HCT116 (cell line): ENCODE measurements around the gene CRHBP. TPM values are rescaled to one million over a fixed set of nuclear protein-coding genes. Genes with fewer than 3 reads are reported as not detected.

Source experiments
- ATAC-seq: fragments of 200-7000 bp; cut with Tn5 transposase; 2 replicates; pipeline ENCODE4 v1.9.1; 2020; ENCODE audit warnings: mild to moderate bottlenecking, moderate library complexity
- BruUV-seq: library from RNA; stranded (reverse); fragments of 400-500 nt; replicated peaks from 2 replicates; lab custom pipeline; 2021; lab: Mats Ljungman, UMichigan
- CTCF ChIA-PET: fragments of 300-600 bp; sonication (Branson Sonifier 250); formaldehyde crosslinking; loops from one replicate; lab custom pipeline; 2021; ENCODE audit warnings: antibody characterized with exemption; lab: Charles Lee
- POLR2A ChIA-PET: fragments of 300-600, 350-600 bp; sonication (Branson Sonifier 250); formaldehyde crosslinking; loops from one replicate; lab custom pipeline; 2021; ENCODE audit warnings: antibody characterized with exemption; lab: Charles Lee
- RAD21 ChIA-PET, 2 experiments: fragments of 300-600 bp; sonication (Branson Sonifier 250); formaldehyde crosslinking; loops; one replicate each; lab custom pipeline; 2023; ENCODE audit warnings: low total read pairs in 2 of 2; ENCODE audit not compliant: uncharacterized antibody in 2 of 2, unreplicated experiment in 2 of 2, low non-redundant PET in 1 of 2; lab: Charles Lee
- DNase-seq: peaks from one replicate; pipeline ENCODE4 v3.0.0-alpha.2; 2010; ENCODE audit warnings: low read depth, low spot score
- H2AFZ ChIP-seq: fragments of 200-600 bp; shearing (Covaris generic), sonication (generic); 2 replicates; pipeline ENCODE4 v1.6.1; 2017; ENCODE audit warnings: low read depth, mixed run types, mixed read lengths, antibody characterized with exemption, low read length; ENCODE audit not compliant: poor library complexity, severe bottlenecking
- H3K27ac ChIP-seq: 2 replicates; pipeline ENCODE4 v1.5.1; 2012; ENCODE audit warnings: low read depth, low read length
- H3K27me3 ChIP-seq: fragments of 200-600 bp; sonication (generic); 2 replicates; pipeline ENCODE4 v1.6.1; 2016; ENCODE audit warnings: mixed run types, low read length, mixed read lengths; ENCODE audit not compliant: insufficient read depth
- H3K36me3 ChIP-seq, 2 experiments: fragments of 200-500 bp in 1 of 2; fragments of 200-600 bp in 1 of 2; sonication (Bioruptor generic) in 1 of 2; sonication (generic) in 1 of 2; 2 replicates each; pipeline versions ENCODE4 v1.5.1 to v1.6.1; 2014 to 2016; ENCODE audit warnings: low read length in 2 of 2, inconsistent platforms in 1 of 2, mixed read lengths in 1 of 2, mixed run types in 1 of 2; ENCODE audit not compliant: insufficient read depth in 2 of 2, control insufficient read depth in 1 of 2
- H3K4me1 ChIP-seq, 2 experiments: fragments of 200-600 bp in 1 of 2; sonication (generic) in 1 of 2; 2 replicates each; pipeline versions ENCODE4 v1.5.1 to v1.6.1; 2012 to 2017; ENCODE audit warnings: low read length in 2 of 2, inconsistent platforms in 1 of 2, mild to moderate bottlenecking in 1 of 2, mixed read lengths in 1 of 2, mixed run types in 1 of 2, moderate library complexity in 1 of 2; ENCODE audit not compliant: insufficient read depth in 2 of 2, control insufficient read depth in 1 of 2
- H3K4me2 ChIP-seq: fragments of 200-600 bp; sonication (generic); 2 replicates; pipeline ENCODE4 v1.6.1; 2017; ENCODE audit warnings: mixed run types, low read length, mixed read lengths
- H3K4me3 ChIP-seq, 2 experiments: fragments of 200-600 bp in 1 of 2; sonication (generic) in 1 of 2; replicated peaks in 1 of 2; 2 replicates each; pipeline ENCODE4 v1.5.1; 2011 to 2016; ENCODE audit warnings: low read length in 2 of 2, control low read depth in 1 of 2, low read depth in 1 of 2, mild to moderate bottlenecking in 1 of 2, mixed read lengths in 1 of 2, mixed run types in 1 of 2
- H3K79me2 ChIP-seq: fragments of 200-600 bp; sonication (generic); 2 replicates; pipeline ENCODE4 v1.6.1; 2017; ENCODE audit warnings: mild to moderate bottlenecking, mixed run types, low read length, moderate library complexity, mixed read lengths; ENCODE audit not compliant: insufficient read depth
- H3K9ac ChIP-seq: fragments of 200-600 bp; sonication (generic); 2 replicates; pipeline ENCODE4 v1.6.1; 2016; ENCODE audit warnings: low read length, mixed read lengths
- H3K9me2 ChIP-seq: fragments of 200-600 bp; sonication (generic), shearing (Covaris generic); 2 replicates; pipeline ENCODE4 v1.6.1; 2017; ENCODE audit warnings: mixed run types, mild to moderate bottlenecking, moderate library complexity; ENCODE audit not compliant: insufficient read depth
- H3K9me3 ChIP-seq, 2 experiments: fragments of 200-500 bp in 1 of 2; fragments of 200-600 bp in 1 of 2; sonication (Bioruptor generic) in 1 of 2; sonication (generic) in 1 of 2; 2 replicates each; pipeline ENCODE4 v1.6.1; 2014 to 2017; ENCODE audit warnings: low read length in 2 of 2, mixed read lengths in 2 of 2, inconsistent platforms in 1 of 2, low read depth in 1 of 2, mild to moderate bottlenecking in 1 of 2, mixed run types in 1 of 2, moderate library complexity in 1 of 2; ENCODE audit not compliant: control insufficient read depth in 1 of 2, insufficient read depth in 1 of 2
- H4K20me1 ChIP-seq: fragments of 200-600 bp; sonication (generic), shearing (Covaris generic); 2 replicates; pipeline ENCODE4 v1.6.1; 2017; ENCODE audit warnings: mixed run types, mild to moderate bottlenecking, moderate library complexity; ENCODE audit not compliant: insufficient read depth
- ATF3 ChIP-seq: IDR thresholded peaks from 2 replicates; pipeline ENCODE4 v1.6.1; 2012
- CBX3 ChIP-seq: IDR thresholded peaks from 2 replicates; pipeline ENCODE4 v1.6.1; 2012; ENCODE audit warnings: low read depth
- CTCF ChIP-seq, 3 experiments: fragments of 200-600 bp in 1 of 3; sonication (generic) in 1 of 3; IDR thresholded peaks in 2 of 3; conservative IDR thresholded peaks in 1 of 3; 2 replicates each; pipeline ENCODE4 v1.5.1; 2012 to 2017; ENCODE audit warnings: low read depth in 2 of 3, low read length in 2 of 3, antibody characterized with exemption in 1 of 3, borderline replicate concordance in 1 of 3, control low read depth in 1 of 3, mild to moderate bottlenecking in 1 of 3, mixed read lengths in 1 of 3, mixed run types in 1 of 3, moderate library complexity in 1 of 3; ENCODE audit not compliant: insufficient read depth in 1 of 3
- ELF1 ChIP-seq: IDR thresholded peaks from 2 replicates; pipeline ENCODE4 v1.6.1; 2012; ENCODE audit warnings: low read depth, borderline replicate concordance
- EZH2 ChIP-seq: fragments of 200-600 bp; sonication (generic); IDR thresholded peaks from 2 replicates; pipeline ENCODE4 v1.6.1; 2017; ENCODE audit warnings: antibody characterized with exemption, mixed run types
- EZH2phosphoT487 ChIP-seq: fragments of 200-600 bp; IDR thresholded peaks from 2 replicates; pipeline ENCODE4 v1.6.1; 2018; ENCODE audit warnings: antibody characterized with exemption, borderline replicate concordance
- FOSL1 ChIP-seq: IDR thresholded peaks from 2 replicates; pipeline ENCODE4 v1.6.1; 2012; ENCODE audit warnings: low read depth
- JUND ChIP-seq: IDR thresholded peaks from 2 replicates; pipeline ENCODE4 v1.6.1; 2012
- MAX ChIP-seq: IDR thresholded peaks from 2 replicates; pipeline ENCODE4 v1.6.1; 2012
- POLR2A ChIP-seq: IDR thresholded peaks from 2 replicates; pipeline ENCODE4 v1.7.0; 2011; ENCODE audit warnings: borderline replicate concordance; ENCODE audit not compliant: insufficient read depth, insufficient read length; ENCODE audit errors: extremely low read depth
- POLR2AphosphoS5 ChIP-seq: IDR thresholded peaks from 2 replicates; pipeline ENCODE4 v1.6.1; 2011; ENCODE audit warnings: mild to moderate bottlenecking, low read depth, low read length, moderate library complexity
- RAD21 ChIP-seq: IDR thresholded peaks from 2 replicates; pipeline ENCODE4 v1.6.1; 2012; ENCODE audit warnings: low read depth, mild to moderate bottlenecking
- REST ChIP-seq: IDR thresholded peaks from 2 replicates; pipeline ENCODE4 v1.6.1; 2012; ENCODE audit warnings: low read depth
- SP1 ChIP-seq: IDR thresholded peaks from 2 replicates; pipeline ENCODE4 v1.6.1; 2012; ENCODE audit warnings: low read depth
- SRF ChIP-seq: IDR thresholded peaks from 2 replicates; pipeline ENCODE4 v1.6.1; 2012; ENCODE audit warnings: low read depth
- YY1 ChIP-seq: IDR thresholded peaks from 2 replicates; pipeline ENCODE4 v1.6.1; 2011; ENCODE audit warnings: low read length, low read depth, moderate library complexity, mild to moderate bottlenecking; ENCODE audit not compliant: insufficient replicate concordance; ENCODE audit errors: extremely low read depth
- ZBTB33 ChIP-seq: IDR thresholded peaks from 2 replicates; pipeline ENCODE4 v1.6.1; 2011; ENCODE audit warnings: mild to moderate bottlenecking, low read length, moderate library complexity; ENCODE audit not compliant: insufficient replicate concordance; ENCODE audit errors: extremely low read depth
- ZFX ChIP-seq: fragments of 450-650 bp; IDR thresholded peaks from 2 replicates; pipeline ENCODE4 v1.6.1; 2017
- ZNF274 ChIP-seq: fragments of 200-500 bp; sonication (Bioruptor generic); IDR thresholded peaks from 2 replicates; pipeline ENCODE4 v1.6.1; 2014; ENCODE audit warnings: mild to moderate bottlenecking, low read depth, low read length, inconsistent platforms
- intact Hi-C: fragments of 100-400 bp; cut with micrococcal nuclease; formaldehyde crosslinking; loops from 2 replicates; pipeline ENCODE4 v1.10.0; 2022
- total RNA-seq: library from RNA; stranded (reverse); gene quantifications from one replicate; pipeline ENCODE4 v1.2.1, GENCODE V29; 2021; ENCODE audit not compliant: unreplicated experiment

Gene CRHBP
- total RNA-seq, 1 experiment from 2014 or later: not detected

GRCh38 chr5:77017668-77018067 is 64.8 kb downstream of the CRHBP start:
- RAD21 ChIA-PET: no interaction called here
- Histone ChIP-seq H4K20me1 (no peaks in the 10 kb centered on the region), H3K79me2 (no peaks in the 10 kb centered on the region), H2AFZ (no peak overlapping the region), H3K4me2 (no peak overlapping the region), H3K36me3 (no peaks in the 10 kb centered on the region), H3K9me3 (no peaks in the 10 kb centered on the region), H3K27me3 (no peaks in the 10 kb centered on the region), H3K9me2 (no peaks in the 10 kb centered on the region), H3K4me1 (peaks cover 0 to 2% of the 10 kb centered on the region in 2 experiments; a peak in 1 of 4 replicates), H3K4me3 (no peak overlapping the region), H3K9ac (no peak overlapping the region), H3K27ac (no peak overlapping the region)
- ATAC-seq (no peak), DNase-seq (no peak)
- intact Hi-C loops: loop anchor here (10.0 kb wide), 1 partner anchor 243 kb away; no protein-coding TSS in a partner anchor
- CTCF ChIA-PET: interaction anchor here (3.2 kb wide), 1 partner anchor 149 kb away, joined by 57 read pairs; no protein-coding TSS in a partner anchor
- POLR2A ChIA-PET: interaction anchor here (1.3 kb wide), 1 partner anchor 12 kb away, joined by 3 read pairs; the partner anchor contains the start of gene AGGF1
- no TSS peak for BruUV-seq
- TF ChIP-seq ATF3 (no peak), CBX3 (no peak), REST (no peak), CTCF (IDR thresholded peaks at IDR 0.05 in 2 of 3, conservative IDR thresholded peaks at IDR 0.05 in 1 of 3; ENCODE audit: borderline replicate concordance in 1 of 3, insufficient read depth in 1 of 3, low read depth in 2 of 3, low read length in 2 of 3) (no peak), MAX (no peak), ZNF274 (no peak), EZH2 (no peak), POLR2AphosphoS5 (no peak), SP1 (no peak), FOSL1 (no peak), ZBTB33 (no peak), RAD21 (no peak), JUND (no peak), YY1 (no peak), ELF1 (no peak), SRF (no peak), POLR2A (no peak), EZH2phosphoT487 (no peak), ZFX (no peak)
